Right forelimb (tissue), 1 donor: ENCODE data around the gene SLC35F6.
"Not testable (repeated sequence)": the region's sequence is repeated elsewhere in the genome, so short reads cannot be mapped to it uniquely, and the experiment has no call there.

Experiments used
- DNase-seq: peaks from one replicate; pipeline ENCODE4 v3.0.0-alpha.2; 2018

SLC35F6 gene

DNA sequence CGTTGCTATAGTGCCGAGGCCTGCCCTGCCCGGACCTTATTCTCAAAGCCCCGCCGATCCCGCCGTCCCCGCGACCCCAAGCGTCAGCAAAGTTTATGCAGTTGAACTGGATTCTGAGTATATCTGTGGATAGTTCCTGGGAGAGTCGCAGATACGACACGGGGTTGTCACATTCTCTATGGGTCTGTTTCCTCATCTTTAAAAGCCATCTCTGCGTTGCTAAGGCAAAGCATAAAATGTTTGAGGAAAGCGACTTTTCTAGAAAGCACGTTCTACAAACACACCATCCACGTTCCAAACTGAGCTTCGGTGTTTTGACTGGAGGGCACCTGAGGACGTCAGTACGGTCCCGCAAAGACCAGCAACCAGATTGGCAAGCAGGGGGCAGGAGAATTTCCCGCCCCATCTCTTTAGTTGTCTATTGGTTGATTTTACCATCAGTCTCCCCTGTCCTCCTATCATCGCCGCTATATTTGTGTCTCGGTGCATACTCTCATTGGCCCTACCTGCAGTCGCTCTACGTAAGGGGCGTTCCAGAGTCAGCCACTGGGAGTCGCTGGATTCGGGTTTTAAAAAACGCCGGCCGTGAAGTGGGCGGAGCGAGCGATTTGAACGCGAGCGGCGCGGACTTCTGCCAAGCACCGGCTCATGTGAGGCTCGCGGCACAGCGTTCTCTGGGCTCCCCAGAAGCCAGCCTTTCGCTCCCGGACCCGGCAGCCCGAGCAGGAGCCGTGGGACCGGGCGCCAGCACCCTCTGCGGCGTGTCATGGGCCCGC, 21.5 kb downstream of the SLC35F6 start, which contains the start of gene CENPA:
TSS of gene CENPA (plus strand) at position 626 of the 776 bp plus-strand sequence. CDS start at position 767, 141 bp downstream.
- peak; percentile 97 for DNase-seq

DNA sequence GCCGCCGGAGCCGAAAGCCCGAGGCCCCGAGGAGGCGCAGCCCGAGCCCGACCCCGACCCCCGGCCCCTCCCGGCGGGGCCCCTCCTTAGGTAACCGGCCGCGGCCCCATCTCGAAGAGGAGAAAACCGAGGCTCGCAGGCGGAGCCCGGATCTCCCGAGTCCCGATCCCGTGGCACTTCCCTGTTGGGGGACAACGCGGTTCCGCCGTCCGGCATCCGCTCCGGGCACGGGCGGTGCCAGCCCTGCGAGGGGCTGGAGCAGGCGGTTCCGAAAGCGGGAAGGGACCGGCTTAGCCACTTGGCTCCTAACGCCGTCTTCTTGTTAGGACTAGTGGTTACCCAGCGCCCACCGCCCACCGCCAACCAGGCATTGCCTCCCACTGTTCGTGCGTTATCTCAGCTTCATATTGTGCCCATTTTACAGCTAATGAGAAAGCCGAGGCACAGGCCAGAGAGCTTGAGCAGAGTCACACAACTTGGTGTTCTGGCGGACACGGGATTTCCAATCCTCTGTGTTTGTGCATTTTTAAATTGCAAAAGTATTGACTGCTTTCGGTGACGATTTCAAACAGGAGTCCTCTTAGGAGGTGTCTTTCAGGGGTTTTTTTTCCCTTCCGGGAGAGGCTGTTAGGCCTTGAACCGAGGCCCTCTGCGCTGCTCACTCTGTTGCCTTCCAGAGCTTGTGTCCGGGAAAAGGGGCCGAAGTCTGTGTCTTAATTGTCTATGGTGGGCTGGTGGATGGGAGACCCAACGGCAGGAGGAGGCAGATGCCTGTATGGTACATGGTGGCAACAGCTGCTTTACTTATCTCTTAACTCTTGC, 22.3 kb downstream of the SLC35F6 start:
- DNase-seq: no peak

DNA sequence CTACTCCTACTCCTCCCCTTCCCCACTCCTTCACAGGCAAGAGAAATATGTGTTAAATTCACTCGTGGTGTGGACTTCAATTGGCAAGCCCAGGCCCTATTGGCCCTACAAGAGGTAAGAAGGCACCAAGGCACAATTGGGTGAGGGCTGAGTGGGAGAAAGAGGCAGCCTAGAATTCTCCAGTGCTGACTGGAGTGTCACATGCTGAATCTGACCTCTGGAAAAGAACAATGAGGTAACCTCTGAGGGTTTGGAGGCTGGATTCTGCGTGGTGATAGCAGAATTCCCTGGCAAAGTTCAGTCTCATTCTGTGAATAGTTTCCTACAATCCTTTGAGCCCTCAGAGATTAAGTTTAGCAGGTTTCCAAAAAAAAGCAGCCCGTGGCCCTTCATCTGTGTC, 28.6 kb downstream of the SLC35F6 start:
- no peak for DNase-seq

DNA sequence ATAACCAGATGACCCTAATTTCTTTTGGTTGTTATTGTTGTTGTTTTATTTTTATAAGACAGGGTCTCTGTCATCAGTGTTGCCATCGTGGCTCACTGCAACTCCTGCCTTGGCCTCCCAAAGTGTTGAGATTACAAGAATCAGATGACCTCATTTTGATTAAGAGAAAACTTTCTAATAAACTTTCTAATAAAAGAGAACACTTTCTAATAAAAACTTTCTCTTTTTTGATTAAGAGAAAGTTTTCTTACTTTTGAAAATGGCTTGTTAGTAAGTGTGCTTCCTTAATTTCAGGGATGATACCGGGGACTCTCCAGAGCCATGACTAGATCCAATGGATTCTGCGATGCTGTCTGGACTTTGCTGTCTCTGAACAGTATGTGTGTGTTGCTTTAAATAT, 29.4 kb downstream of the SLC35F6 start:
- no peak for DNase-seq

DNA sequence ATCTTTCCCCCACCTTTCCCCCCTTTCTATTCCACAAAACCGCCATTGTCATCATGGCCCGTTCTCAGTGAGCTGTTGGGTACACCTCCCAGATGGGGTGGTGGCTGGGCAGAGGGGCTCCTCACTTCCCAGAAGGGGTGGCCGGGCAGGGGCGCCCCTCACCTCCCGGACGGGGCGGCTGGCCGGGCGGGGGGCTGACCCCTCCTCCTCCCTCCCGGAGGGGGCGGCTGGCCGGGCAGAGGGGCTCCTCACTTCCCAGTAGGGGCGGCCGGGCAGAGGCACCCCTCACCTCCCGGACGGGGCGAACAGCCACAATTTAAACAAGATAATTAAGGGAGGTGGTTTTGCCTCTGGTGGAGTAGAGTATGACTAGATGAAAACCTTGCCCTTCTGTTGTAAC, 31.1 kb downstream of the SLC35F6 start:
- not testable (repeated sequence) for DNase-seq

DNA sequence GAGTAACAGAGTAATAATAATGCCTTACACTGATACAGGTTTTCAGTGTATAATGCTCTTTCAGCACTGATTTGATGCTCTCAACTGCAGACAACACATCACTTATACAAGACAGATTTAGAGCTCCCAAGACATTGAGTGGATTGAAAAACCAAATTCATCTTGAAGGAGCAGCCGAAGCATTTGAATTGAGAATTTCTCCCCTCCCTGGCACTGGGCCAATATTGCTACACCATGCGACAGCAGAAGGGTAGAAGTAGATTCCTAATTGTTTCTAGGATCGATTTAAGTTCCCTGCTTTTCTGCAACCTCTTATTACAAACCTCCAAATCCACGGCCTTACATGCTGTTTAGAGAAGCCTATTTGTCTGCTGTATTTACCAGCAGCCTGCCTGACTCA, 37.2 kb downstream of the SLC35F6 start:
- no peak for DNase-seq

DNA sequence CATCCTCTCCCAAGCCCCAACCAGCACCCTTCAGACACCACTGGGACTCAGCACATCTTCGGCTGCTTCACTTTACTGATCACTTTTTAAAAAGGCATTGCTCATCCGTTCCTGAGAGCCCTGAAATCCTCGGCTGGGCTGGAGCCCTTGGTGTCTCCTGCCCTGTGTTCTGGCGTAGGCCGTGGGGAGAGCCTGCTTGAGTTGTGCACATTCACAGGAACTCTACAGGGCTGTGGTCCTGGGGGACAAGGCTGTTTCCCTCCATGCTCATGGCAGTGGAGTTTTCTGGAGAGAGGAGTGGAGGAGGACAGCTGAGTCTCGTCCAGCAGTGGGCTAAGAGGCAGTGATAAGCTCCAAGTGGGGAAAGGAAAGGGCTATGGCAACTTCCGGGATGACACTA, 37.7 kb downstream of the SLC35F6 start:
- no peak for DNase-seq

DNA sequence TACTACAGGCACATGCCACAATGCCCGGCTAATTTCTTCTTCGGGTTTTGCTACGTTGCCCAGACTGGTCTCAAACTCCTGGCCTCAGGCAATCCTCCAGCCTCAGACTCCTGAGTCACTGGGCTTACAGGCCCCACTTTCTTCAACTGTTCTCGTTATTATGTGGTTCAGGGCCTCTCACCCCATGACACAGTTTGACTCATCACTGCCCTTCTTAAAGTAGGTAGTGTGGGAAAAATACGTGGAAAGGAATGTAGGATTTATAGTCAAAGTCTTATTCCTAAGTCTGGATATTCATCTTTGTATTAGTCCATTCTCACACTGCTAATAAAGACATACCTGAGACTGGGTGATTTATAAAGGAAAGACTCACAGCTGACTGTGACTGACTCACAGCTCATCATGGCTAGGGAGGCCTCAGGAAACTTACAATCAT, 41.2 kb downstream of the SLC35F6 start:
- no peak for DNase-seq

DNA sequence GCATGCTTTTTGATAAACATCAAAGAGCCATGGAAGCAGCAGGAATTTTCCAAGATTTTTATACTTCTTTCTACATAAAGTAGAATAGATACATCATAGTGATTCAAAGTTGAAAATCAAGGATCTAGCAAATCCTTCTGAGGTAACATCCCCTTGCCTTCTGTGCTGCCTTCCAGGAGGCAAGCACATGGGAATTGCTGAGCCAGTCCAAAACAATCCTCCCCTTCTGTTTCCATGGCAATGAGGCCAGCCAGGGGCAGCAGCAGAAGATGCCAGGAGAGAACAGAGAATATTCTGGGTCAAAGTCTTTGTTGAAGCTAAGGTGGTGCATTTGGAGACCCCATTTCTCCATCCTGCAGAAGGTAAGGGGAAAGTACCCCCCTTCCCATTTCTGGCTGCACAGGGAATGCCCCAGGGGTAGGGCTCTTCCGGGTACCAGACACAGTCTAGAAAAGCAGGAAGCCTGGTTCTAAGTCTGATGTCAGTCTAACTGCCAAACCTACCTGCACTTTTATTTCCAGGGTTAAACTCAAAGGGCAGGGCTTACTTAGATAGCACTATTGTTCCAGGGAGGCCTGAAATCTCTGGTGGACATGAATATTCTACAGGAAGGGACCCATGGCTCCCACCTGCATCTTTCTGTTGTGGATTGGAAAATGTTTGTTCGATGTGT, 43.8 kb downstream of the SLC35F6 start:
- DNase-seq: no peak

DNA sequence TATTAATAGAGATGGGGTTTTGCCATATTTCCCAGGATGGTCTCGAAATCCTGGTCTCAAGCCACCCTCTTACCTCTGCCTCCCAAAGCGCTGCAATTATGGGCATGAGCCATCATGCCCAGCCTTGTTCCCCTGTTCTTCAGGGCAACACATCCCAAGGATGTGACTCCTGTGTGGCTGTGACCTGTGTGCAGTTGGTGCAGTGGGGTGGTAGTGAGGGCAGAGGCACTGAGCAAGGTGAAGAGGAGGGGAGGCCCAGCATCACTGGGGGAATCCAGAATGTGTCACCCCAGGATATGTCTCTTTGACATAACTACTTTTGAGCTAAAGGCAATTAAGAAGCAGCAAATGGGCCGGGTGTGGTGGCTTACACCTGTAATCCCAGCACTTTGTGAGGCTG, 45.1 kb downstream of the SLC35F6 start:
- DNase-seq: no peak

DNA sequence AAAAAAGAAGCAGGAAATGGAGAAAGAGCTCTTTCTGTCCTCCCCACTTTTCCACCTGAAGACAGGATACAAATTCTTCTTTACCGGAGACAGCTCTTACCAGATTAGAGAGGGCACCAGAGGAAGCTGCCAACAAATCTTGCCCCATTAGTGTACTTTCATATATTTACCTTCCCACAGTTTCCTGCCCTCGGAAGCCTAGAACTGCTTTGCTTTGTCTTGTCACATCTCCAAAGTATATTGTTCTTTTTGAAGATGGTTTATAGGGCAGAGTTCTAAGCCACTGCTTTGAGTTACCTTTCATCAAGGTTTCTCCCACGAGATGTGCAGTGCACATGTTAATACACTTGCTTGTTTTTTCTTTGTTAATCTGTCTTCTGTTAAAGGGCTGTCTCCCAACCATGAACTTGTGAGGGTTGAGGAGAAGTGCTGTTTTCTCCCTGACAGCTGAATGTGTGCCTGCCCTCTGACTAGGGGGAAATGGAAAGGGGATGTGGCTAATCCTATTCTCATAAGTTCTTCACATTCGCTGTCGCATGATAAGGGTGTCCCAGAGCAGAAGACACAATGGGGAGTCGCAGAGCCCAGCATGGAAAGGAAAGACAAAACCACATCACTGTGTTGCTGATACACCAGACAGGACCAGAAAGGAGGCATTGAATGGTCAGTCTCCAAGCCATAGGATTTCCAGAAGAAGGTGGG, 45.9 kb downstream of the SLC35F6 start:
- no peak for DNase-seq

DNA sequence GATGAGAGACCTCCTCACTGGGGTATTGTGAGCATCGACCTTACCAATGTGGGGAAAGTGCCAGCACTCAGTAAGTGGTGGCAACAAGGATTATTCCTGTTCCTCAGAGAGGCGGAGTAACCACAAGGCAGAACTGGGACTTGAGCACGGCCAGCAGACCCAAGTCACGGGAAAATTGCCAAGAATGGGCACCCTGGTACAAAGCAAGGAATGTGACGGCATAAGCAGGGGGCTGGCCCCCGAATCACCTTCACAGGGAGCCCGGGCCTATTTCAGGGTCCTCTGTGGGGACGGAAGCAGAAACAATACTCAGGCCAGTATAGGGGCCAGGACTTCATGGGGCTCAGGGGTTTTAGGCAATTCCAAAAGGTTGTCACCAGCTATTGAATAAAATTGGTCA, 47.2 kb downstream of the SLC35F6 start:
- DNase-seq: no peak

DNA sequence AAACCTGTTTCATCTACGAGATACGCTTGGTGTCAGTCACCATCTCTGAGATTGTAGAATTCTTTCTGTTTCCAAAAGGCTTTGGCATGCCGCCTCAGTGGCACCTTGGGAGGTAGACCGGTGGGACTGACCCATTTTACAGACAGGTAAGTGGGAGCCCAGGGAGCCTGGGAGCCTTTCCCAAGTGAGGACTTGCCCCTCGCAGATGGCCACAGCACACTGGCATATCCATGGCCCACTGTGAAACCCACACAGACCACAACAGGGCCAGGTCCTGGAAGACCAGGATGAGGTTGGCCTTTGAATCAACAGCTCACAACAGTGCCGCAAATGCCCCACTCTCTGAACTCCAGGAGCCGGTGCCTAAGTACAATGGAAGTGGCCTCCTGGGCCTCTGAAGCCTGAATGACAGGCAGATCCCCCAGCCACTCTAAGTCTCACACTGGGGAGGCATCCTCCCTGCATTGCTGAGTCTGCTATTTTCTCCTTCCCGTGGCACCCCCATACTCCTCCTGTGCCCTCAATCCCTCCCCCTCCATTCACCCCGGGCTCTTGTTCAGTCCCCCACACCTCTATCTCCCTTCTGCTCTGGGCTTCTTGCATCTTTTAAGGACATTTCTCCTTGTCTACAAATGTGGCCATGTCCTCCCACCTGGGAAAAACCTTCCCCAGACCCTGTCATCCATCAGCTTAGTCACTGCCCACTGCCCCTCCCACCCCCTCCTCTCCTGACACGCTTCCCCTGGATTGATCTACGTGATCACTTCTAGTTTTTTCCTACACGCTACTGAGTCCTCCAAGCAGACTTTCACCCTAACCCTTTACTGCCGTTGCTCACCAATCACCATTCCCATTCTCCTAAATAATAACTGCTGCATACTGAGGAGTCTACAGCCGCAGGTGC, 48.0 kb downstream of the SLC35F6 start:
- DNase-seq: no peak

DNA sequence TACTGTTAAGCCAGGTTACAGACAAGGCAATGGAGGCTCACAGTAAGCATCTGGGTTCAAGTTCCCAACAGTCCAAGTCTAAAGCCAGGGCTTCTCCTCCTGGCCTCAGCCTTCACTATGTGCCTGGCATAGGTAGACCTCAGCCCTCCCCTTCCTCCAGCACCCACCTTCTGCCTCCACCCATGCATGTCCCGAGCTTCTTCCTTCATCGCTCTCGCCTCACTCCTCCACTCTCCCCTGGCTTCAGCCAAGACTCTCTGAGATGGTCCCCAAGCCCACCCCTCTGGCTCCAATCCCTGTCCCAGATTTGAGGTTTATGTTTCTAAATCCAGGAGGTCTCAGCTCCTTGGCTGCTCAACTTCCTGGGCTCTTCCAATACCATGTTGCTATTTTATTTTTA, 48.6 kb downstream of the SLC35F6 start:
- DNase-seq: no peak

DNA sequence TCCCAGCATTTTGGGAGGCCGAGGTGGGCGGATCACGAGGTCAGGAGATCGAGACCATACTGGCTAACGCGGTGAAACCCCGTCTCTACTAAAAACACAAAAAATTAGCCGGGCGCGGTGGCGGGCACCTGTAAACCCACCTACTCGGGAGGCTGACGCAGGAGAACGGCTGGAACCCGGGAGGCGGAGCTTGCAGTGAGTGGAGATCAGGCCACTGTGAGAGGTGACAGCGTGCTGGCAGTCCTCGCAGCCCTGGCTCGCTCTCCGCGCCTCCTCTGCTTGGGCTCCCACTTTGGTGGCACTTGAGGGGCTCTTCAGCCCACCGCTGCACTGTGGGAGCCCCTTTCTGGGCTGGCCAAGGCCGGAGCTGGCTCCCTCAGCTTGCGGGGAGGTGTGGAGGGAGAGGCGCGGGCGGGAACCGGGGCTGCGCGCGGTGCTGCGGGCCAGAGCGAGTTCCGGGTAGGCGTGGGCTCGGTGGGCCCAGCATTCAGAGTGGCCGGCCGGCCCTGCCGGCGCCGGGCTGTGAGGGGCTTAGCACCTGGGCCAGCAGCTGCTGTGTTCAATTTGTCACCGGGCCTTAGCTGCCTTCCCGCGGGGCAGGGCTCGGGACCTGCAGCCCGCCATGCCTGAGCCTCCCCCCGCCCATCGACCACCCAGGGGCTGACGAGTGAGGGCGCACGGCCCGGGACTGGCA, 50.1 kb downstream of the SLC35F6 start:
- not testable (repeated sequence) for DNase-seq

DNA sequence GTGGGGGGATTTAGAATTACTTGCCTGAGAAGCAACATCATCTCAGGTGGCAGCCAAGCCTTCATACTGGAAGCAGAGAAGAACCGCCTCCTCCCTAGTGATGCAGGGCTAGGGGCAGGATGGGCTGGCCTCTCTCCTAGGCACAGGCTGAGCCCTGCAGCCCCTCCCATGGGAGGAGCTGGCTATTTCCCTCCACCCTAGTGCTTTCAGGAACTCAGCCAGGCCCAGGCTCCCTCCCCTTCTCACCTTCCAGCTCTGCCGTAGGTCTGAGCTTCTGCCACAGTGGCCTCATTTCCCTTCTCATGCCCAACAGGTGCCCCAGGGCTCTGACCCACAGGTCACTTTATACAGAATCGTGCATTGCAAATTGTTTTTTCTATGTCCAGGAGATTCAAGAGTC, 52.8 kb downstream of the SLC35F6 start:
- no peak for DNase-seq

DNA sequence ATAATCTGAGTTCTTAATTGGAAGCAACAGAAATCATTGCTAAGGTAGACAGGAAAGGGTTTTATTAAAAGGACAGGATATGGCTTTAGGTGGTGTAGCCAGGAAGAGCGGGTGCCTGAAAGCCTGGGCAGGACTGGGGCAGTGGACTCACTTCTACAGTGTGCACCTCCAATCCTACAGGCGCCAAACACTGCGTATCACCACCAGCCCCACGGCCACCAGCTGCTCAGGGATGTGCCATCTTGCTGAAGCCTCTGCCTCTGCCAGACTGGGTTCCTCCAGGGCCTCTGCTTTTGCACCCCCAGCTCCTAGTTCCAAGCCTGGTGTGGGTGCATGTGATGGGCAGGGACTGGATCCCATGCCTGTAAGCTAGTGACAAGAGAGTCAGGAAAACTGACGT, 54.2 kb downstream of the SLC35F6 start:
- DNase-seq: no peak

DNA sequence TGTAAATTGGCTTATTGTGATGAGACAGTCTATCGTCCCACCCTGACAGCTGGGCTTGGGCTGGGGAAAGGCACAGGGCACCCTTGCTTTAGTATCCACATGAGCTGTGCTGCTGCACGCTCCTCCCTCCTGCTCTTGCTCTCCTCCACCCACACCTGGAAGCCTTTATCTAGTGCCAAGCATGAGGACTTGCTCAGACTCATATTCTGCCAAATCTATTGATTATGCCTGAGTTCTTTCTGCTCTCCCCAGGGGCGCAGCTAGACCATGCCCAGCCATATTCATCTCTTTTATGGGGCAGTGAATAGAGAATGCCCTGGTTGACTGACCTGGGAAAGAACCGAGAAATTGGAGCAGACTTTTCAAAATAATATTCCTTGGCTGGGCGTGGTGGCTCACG, 54.9 kb downstream of the SLC35F6 start:
- DNase-seq: no peak

DNA sequence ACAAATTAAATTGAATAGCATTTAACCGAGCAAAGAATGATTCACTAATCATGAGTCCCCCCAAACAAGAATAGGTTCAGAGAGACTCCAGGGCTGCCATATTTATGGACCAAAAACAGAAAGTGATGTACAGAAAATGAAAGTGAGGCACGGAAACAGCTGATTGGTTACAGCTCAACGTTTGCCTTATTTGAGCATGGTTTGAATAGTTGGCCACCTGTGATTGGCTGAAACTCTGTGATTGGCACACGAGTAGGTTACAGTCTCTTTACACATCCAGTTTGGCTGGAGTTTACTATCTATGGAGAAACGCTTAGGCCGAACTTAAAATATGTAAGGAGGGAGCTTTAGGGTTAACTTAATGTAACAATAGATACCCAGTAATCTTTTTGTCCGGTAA, 56.8 kb downstream of the SLC35F6 start:
- DNase-seq: no peak

DNA sequence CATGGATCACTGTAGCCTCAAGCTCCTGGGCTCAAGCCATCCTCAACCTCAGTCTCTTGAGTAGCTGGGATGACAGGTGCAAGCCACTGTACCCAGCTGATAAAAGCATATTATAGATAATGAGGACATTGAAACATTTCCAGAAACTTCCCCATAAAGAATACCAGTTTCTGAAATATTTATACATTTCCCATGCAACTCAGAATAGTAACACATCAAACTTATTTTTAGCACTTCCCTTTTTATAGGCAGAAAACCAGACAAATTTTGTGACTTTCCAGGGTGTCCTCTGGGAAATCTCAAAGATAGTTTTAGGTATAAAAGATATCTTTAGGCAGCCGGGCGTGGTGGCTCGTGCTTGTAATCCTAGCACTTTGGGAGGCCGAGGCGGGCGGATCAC, 58.8 kb downstream of the SLC35F6 start:
- DNase-seq: no peak
